Activated CD4-positive, alpha-beta T cell treated with anti-CD3 and anti-CD28 coated beads, Interleukin-2, amount 10 ng/mL, durations not matched to agents 7 days and 5 days (primary cell): ENCODE data around the gene AGXT. TPM values are rescaled to one million over a fixed set of nuclear protein-coding genes. Genes with fewer than 3 reads are reported as not detected.

Experiments
- CTCF ChIA-PET: fragments of 350-600 bp; sonication (Branson Sonifier 250); formaldehyde crosslinking; loops from one replicate; lab custom pipeline; 2021; ENCODE audit warnings: antibody characterized with exemption; lab: Charles Lee
- POLR2A ChIA-PET: fragments of 350-600 bp; sonication (Branson Sonifier 250); formaldehyde crosslinking; loops from one replicate; lab custom pipeline; 2021; ENCODE audit warnings: antibody characterized with exemption; lab: Charles Lee
- DNase-seq: peaks from one replicate; pipeline ENCODE4 v3.0.0-alpha.2; 2020
- H3K27ac Mint-ChIP-seq: one replicate; pipeline ENCODE4 v1.8.0; 2021; ENCODE audit warnings: mild to moderate bottlenecking, moderate library complexity, mixed read lengths
- H3K27me3 Mint-ChIP-seq: one replicate; pipeline ENCODE4 v1.8.0; 2021; ENCODE audit warnings: mixed read lengths
- H3K36me3 Mint-ChIP-seq: one replicate; pipeline ENCODE4 v1.8.0; 2021; ENCODE audit warnings: low read depth, mixed read lengths
- H3K4me1 Mint-ChIP-seq: one replicate; pipeline ENCODE4 v1.8.0; 2021; ENCODE audit warnings: mixed read lengths
- H3K4me3 Mint-ChIP-seq: one replicate; pipeline ENCODE4 v1.8.0; 2021; ENCODE audit warnings: mild to moderate bottlenecking, moderate library complexity, mixed read lengths
- H3K9me3 Mint-ChIP-seq: one replicate; pipeline ENCODE4 v1.8.0; 2021; ENCODE audit warnings: mixed read lengths
- total RNA-seq, 2 experiments: library from RNA; stranded (reverse); gene quantifications; one replicate each; pipeline ENCODE4 v1.2.3, GENCODE V29; 2021

Gene AGXT
- total RNA-seq, 2 experiments from 2014 or later, result not detected

DNA sequence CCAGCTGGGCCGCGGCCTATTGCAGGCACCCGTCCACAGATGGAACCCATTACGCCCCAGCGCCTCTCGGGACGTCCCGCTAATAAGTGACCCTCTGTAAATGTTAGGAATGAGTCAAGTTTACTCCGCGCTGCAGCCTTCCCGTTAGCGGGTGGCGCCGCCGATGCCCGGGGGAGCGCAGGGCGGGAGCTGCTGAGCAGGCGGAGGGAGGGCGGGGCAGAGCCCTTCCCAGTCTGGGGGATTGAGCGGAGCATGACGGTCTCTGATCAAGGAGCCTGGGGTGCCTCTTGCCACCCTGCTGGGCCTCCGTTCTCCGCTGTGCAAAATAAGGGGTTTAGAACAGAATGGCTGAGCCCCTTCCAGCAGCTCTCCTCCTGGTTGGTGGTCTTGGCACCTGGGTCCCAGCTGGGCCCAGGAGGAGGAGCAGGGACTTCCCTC is 48.0 kb downstream of the AGXT start:
- Mint-ChIP-seq H3K27me3 (peaks cover 12% of the 10 kb centered on the region), H3K27ac (no peak overlapping the region), H3K36me3 (no peaks in the 10 kb centered on the region), H3K9me3 (no peaks in the 10 kb centered on the region), H3K4me1 (no peaks in the 10 kb centered on the region), H3K4me3 (no peak overlapping the region)
- ChIA-PET CTCF (no interaction called here), POLR2A (no interaction called here)
- no peak for DNase-seq

DNA sequence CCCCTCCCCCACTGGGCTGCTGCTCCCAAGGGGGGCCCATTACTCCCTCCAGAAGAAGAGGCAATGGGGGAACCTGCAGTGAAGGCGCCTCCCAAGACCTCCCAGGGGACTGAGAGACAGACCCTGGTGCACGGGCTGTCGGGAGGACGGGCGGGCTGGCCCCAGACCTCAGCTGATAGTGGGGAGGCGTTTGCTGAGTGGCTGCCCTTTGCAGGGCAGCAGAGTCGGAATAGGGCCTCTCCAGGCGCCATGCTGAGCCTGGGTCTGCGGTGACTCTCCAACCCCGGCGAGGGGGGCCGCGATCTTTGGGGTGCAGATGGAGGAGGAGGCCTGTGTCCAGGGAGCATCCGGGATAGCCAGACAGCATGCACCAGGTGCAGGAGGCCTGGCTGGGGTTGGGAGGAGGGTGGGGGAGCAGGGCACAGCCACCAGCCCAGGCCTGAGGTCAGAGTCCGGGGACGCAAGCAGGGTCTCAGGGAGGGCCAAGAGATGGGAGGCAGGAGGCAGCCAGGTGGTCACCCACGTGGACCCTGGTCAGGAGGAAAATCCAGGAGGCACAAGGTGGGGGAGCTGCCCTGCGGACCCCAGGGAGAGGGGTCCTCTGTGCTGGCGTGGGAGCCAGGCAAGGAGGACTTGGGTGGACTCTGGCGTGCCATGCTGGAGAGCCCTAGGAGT is 48.5 kb downstream of the AGXT start:
- H3K36me3 Mint-ChIP-seq, result no peaks in the 10 kb centered on the region
- no peak for DNase-seq
- H3K4me1 Mint-ChIP-seq, result no peaks in the 10 kb centered on the region
- no peak overlapping the region for H3K4me3 Mint-ChIP-seq
- H3K9me3 Mint-ChIP-seq, result no peaks in the 10 kb centered on the region
- no peak overlapping the region for H3K27ac Mint-ChIP-seq
- POLR2A ChIA-PET, result no interaction called here
- CTCF ChIA-PET, result no interaction called here
- H3K27me3 Mint-ChIP-seq, result peaks cover 8% of the 10 kb centered on the region

DNA sequence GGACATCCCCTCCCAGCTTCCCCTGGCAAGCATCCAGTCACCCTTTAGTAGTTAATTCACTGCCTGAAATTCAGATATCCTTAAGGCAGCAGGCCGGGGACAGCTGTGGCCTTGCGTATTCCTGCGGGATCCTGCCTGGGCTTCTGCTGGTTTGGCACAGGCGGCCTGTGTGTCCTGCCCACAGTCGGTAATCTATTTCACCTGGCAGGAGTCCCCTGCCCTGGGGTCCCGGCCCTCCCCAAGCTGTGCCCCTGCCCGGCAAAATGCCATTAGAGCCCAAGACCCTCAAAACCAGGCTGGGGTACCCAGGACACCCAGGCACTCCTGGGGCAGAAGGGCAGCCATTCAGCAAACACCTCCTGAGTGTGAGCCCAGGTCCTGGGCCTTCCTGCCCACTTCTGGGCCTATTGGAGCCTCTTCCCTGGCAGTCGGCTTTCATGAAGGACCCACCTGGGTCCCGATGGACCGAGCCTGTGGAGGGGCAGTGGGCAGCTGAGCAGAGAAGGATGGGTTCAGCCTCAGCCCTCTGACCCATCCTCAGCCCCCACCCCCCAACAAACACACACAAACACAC is 49.1 kb downstream of the AGXT start:
- Mint-ChIP-seq H3K36me3 (no peaks in the 10 kb centered on the region), H3K27ac (no peak overlapping the region), H3K4me1 (no peaks in the 10 kb centered on the region), H3K4me3 (no peak overlapping the region), H3K9me3 (no peaks in the 10 kb centered on the region), H3K27me3 (peaks cover 6% of the 10 kb centered on the region)
- ChIA-PET POLR2A (no interaction called here), CTCF (no interaction called here)
- no peak for DNase-seq

DNA sequence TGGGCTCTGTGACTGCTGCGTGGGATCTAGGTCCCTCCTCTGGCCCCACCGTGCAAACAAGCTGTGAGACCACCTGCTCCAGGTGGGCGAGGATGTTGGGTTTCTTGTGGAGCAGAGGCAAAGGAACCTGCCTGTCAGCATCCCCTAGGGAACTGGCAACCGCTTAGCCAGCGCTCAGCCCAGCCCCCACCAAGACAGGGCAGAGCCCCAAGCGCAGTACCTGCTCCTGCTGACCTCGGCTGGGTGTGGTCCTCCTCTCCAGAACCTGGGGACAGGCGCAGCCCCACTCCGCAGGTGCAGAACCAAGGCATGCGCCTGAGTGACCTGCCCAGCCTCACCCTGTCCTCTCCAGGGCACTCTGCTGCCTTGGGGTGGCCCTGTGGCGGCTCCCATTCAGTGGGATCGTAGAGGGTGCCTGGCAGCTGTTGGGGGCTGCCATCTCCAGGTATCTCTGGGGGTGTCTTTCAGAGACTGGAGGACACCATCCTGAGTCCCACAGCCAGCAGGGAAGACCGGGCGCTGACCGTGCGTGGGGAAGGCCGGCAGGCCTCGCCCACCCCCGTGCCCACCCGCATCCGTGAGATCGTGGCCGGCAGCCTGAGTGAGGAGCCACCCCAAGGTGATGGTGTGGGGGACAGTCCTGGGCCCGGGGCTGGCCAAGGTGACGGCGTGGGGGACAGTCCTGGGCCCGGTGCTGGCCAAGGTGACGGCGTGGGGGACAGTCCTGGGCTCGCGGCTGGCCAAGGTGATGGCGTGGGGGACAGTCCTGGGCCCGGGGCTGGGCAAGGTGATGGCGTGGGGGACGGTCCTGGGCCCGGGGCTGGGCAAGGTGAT is 49.9 kb downstream of the AGXT start:
- ChIA-PET CTCF (no interaction called here), POLR2A (no interaction called here)
- Mint-ChIP-seq H3K4me1 (no peaks in the 10 kb centered on the region), H3K27ac (no peak overlapping the region), H3K27me3 (peaks cover 6% of the 10 kb centered on the region), H3K36me3 (no peaks in the 10 kb centered on the region), H3K9me3 (no peaks in the 10 kb centered on the region), H3K4me3 (no peak overlapping the region)
- no peak for DNase-seq

DNA sequence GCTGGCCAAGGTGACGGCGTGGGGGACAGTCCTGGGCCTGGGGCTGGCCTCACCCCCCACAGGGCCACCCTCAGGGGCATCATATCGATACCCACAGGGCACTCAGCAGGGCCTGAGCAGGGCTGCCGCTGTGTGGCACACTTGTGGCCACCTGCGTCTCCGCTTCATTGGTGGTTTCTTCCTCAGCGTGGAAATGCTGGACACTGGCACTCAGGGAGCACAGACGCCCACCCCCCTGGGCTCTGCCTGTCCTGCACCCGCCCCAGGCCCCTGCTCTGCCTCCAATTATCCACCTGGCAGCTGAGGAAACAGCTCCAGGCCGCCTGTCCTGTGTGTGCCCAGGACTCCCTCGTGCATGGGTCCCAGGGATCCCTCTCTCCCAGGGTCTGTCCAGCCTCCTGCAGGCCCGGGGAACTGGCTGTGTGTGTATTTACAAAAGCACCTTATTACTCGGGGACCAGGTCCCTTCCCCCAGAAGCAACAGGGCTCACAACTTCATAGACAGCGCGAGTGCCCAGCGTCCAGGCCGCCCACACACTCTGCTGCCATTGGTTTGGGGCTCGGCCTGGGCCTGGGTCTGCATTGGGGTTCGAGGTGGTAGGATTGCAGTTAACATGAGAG is 50.6 kb downstream of the AGXT start:
- ChIA-PET POLR2A (no interaction called here), CTCF (no interaction called here)
- Mint-ChIP-seq H3K9me3 (no peaks in the 10 kb centered on the region), H3K27ac (no peak overlapping the region), H3K4me3 (no peak overlapping the region), H3K4me1 (no peaks in the 10 kb centered on the region), H3K36me3 (no peaks in the 10 kb centered on the region), H3K27me3 (peaks cover 6% of the 10 kb centered on the region)
- DNase-seq, result no peak

DNA sequence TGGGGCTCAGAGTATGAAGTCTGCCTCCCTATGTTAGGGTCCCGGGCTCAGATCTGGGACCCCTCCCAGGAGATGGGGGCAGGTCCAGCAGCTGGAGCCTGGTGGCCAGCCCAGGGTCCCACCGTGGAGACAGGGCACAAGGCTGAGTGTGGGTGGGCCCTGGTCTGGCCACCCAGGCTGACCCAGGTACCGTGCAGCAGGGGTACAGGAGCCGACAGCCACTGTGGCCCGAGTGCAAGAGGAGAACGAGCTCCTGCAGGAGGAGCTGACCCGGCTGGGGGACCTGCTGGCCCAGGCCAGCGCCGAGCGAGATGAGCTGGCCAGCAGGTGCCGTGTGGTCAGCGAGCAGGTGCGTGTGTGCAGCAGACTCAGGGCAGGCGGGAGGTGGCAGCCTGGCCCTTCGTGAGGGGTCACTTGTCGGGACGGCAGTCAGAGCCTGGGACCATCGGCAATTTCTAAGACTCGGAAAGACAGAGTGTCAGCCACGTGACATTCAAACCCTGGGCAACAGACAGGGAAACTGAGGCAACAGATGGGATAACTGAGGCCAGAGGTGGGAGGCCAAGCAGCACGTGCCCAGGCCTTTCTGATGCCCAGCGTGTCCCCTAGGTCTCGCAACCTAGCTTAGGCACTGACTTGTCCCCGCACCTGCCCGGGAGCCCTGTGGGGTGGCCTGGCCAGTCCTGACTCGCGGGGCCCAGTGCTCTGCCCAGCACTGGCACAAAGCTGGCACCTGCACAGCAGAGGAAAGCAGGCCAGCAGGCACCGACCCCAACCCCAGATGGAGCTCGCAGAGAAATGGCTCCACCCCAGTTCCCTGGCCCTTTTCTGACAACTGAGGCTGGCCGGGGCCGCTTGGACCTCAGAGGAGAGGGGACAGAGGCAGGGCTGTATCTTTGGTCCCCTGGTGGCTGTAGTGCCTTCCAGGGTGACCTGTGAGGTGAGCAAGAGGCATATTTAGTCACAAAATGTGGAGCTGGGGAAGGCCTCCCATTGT is 51.5 kb downstream of the AGXT start:
- DNase-seq, result no peak
- Mint-ChIP-seq H3K27ac (no peak overlapping the region), H3K4me3 (no peak overlapping the region), H3K9me3 (no peaks in the 10 kb centered on the region), H3K27me3 (peaks cover 6% of the 10 kb centered on the region), H3K4me1 (no peaks in the 10 kb centered on the region), H3K36me3 (no peaks in the 10 kb centered on the region)
- ChIA-PET POLR2A (no interaction called here), CTCF (no interaction called here)

DNA sequence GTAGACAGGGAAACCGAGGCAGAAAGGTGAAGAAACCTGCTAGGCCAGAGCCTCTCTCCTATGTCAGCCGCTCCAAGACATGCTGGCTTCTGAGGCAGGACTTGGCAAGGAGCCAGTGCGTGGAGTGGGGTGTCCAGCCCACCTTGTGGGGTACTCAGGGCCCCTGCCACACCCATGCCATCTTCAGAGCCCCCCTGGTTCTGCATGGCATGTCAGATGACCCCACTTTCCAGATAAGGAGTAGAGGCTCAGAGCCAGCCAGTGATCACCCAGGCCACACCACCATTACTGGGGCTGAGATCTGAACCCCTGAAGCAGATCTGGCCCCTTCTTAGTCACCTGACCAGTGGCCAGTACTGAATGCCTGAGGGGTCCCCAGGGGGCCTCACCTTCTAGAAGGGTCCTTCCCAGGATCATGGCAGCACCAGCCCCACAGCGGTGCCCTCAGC is 52.2 kb downstream of the AGXT start:
- CTCF ChIA-PET, result no interaction called here
- no peaks in the 10 kb centered on the region for H3K4me1 Mint-ChIP-seq
- no peaks in the 10 kb centered on the region for H3K36me3 Mint-ChIP-seq
- H3K27ac Mint-ChIP-seq, result no peak overlapping the region
- peaks cover 3% of the 10 kb centered on the region for H3K27me3 Mint-ChIP-seq
- DNase-seq, result no peak
- no peaks in the 10 kb centered on the region for H3K9me3 Mint-ChIP-seq
- POLR2A ChIA-PET, result no interaction called here
- H3K4me3 Mint-ChIP-seq, result no peak overlapping the region

DNA sequence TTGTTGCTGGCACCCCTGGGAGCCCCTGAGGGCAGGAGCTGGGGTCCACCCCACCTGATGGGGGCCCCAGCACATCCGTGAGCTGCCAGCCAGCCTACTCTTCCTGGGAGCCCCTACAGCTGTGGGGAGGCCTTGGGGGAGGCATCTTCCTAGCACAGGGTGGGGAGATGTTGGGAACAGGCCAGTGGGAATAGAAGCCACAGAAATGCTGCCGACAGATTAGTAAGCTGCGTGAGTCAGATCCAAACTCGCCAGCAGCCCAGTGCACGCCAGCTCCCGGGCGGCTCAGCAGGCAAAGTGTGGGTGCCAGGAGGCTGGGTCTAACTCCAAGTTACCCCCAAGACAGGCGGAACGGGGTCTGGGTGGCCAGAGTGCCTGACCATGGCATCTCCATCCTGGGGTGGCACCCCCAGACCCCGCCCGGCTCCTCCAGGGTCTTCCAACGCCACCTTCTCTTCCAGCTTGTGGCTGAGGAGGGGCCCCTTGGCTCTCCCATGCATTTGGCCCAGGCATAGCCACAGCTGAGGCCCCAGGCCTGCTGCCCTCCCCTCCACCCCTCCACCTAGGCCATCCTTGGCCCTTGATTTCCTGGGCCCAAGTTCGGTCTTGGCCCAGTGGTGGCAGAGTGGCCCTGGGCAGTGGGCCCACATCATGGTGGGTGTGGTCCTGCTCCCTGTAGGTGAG is 52.8 kb downstream of the AGXT start:
- POLR2A ChIA-PET, result no interaction called here
- no peaks in the 10 kb centered on the region for H3K9me3 Mint-ChIP-seq
- H3K27ac Mint-ChIP-seq, result no peak overlapping the region
- no peak overlapping the region for H3K4me3 Mint-ChIP-seq
- peaks cover 3% of the 10 kb centered on the region for H3K27me3 Mint-ChIP-seq
- no peaks in the 10 kb centered on the region for H3K36me3 Mint-ChIP-seq
- no peak for DNase-seq
- H3K4me1 Mint-ChIP-seq, result no peaks in the 10 kb centered on the region
- CTCF ChIA-PET, result no interaction called here

DNA sequence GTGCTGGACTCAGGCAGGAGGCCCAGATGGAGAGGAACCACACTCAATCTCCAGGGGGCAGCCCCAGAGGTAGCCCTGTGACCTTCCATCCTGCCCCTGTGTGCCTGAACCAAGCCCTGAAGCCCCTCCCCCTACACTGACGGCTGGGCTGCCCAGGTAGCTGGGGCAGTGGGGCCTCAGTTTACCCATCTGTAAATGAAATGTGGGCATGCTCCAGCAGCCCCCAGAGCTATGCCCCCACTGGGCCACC is 53.3 kb downstream of the AGXT start:
- Mint-ChIP-seq H3K27me3 (peaks cover 3% of the 10 kb centered on the region), H3K27ac (no peak overlapping the region), H3K9me3 (no peaks in the 10 kb centered on the region), H3K4me1 (no peaks in the 10 kb centered on the region), H3K4me3 (no peak overlapping the region), H3K36me3 (no peaks in the 10 kb centered on the region)
- no peak for DNase-seq
- CTCF ChIA-PET, result no interaction called here
- POLR2A ChIA-PET, result no interaction called here

DNA sequence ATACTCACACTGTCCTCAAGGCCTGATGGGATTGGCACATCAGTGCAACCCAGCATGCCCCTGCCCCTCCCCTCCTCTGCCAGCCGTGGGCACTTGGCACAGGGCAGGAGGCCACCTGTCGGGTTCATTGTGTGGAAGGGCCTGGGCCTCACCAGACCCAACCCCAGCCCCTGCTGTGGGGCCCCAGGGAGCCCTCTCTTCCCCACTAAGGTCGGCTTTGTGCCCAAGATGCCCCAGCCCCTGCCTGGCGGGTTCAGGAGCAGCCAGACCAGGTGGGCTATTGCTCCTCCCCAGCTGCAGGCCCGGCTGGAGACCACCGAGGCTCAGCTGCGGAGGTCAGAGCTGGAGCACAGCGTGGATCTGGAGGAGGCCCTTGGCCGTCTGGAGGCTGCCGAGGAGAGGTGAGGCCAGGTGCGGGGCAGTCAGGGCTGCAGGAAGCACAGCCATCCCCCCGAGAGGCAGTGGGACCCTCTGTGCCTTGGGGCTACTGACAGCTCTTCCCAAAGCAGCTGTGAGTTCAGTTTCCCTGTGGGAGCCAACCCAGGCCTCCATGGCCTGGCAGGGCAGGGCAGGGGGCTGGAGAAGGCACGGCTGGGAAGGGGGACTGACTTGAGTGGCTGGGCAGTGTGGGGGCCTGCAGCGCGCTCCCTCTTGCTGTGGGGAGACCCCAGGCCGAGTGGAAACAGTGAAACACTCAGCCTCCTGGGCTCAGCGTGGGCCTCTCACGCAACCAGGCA is 53.8 kb downstream of the AGXT start:
- POLR2A ChIA-PET, result no interaction called here
- CTCF ChIA-PET, result no interaction called here
- Mint-ChIP-seq H3K9me3 (no peaks in the 10 kb centered on the region), H3K4me1 (no peaks in the 10 kb centered on the region), H3K4me3 (no peak overlapping the region), H3K27me3 (no peaks in the 10 kb centered on the region), H3K36me3 (no peaks in the 10 kb centered on the region), H3K27ac (no peak overlapping the region)
- no peak for DNase-seq

DNA sequence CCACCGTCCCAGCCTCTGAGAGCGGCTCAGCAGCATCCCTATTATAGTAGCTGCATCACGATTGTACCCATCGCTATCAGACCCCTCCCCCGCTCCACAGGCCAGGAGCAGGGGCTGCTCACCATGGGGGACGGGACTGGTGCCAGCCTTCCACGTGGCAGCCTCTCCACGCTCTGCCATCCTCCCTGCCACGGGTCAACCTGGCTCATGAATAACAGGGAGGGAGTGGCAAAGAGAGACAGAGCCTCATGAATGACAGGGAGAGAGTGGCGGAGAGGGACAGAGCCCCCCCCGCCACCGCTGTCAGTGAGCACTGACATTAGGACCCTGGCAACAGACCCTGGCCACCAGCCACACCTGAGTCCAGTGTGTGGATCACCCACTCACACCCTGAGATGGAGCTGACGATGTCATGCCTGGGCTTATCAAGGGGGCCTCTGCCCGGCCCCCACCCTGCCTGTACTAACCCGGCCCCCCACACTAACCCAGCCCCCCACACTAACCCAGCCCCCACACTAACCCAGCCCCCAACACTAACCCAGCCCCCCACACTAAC is 54.4 kb downstream of the AGXT start:
- POLR2A ChIA-PET, result no interaction called here
- CTCF ChIA-PET, result no interaction called here
- H3K4me3 Mint-ChIP-seq, result no peak overlapping the region
- no peaks in the 10 kb centered on the region for H3K9me3 Mint-ChIP-seq
- H3K27me3 Mint-ChIP-seq, result no peaks in the 10 kb centered on the region
- H3K4me1 Mint-ChIP-seq, result no peaks in the 10 kb centered on the region
- no peaks in the 10 kb centered on the region for H3K36me3 Mint-ChIP-seq
- no peak overlapping the region for H3K27ac Mint-ChIP-seq
- DNase-seq, result no peak
